ENCODE measurements around the gene FAM210A.

DNA sequence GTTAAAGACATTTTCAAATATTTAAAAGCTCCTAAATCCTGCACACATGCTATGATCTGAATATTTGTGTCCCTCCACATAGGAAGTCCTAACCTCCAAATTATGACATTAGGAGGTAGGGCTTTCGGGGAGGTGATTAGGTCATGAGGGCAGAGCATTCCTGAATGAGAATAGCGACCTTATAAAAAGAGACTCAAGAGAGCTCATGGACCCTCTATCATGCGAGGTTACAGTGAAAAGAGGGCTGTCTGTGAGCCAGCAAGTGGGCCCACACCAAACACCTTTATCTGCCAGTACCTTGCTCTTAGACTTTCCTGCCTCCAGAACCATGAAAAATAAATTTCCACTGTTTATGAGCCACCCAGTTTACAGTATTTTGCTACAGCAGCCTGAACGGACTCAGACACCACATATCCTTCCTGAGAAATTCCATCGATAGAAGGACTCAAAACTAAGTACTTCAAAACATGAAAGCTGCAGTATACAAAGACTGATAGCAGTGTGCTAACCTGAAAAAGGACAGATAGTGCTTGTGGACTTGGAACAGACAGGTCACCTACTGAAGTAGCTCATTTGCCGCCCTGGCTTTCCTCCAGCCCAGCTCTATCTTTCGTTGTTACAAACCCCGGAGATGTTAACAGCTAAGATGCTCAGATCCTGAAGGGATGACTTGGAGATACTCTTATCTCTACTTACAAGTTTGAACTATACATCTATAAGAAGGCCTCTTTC lies 13.8 kb downstream of the FAM210A start:
- TF ChIP-seq, protein P1, sequence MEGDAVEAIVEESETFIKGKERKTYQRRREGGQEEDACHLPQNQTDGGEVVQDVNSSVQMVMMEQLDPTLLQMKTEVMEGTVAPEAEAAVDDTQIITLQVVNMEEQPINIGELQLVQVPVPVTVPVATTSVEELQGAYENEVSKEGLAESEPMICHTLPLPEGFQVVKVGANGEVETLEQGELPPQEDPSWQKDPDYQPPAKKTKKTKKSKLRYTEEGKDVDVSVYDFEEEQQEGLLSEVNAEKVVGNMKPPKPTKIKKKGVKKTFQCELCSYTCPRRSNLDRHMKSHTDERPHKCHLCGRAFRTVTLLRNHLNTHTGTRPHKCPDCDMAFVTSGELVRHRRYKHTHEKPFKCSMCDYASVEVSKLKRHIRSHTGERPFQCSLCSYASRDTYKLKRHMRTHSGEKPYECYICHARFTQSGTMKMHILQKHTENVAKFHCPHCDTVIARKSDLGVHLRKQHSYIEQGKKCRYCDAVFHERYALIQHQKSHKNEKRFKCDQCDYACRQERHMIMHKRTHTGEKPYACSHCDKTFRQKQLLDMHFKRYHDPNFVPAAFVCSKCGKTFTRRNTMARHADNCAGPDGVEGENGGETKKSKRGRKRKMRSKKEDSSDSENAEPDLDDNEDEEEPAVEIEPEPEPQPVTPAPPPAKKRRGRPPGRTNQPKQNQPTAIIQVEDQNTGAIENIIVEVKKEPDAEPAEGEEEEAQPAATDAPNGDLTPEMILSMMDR (IDR thresholded peaks at IDR 0.05), result no peak
- TF ChIP-seq POLR2AphosphoS5 (IDR thresholded peaks at IDR 0.05), result no peak

Measured in prostate gland (tissue), 2 donors.